Measurements from ENCODE around the gene ERV3-1.
"Not testable (repeated sequence)": the region's sequence is repeated elsewhere in the genome, so short reads cannot be mapped to it uniquely, and the experiment has no call there.

Gene ERV3-1

DNA sequence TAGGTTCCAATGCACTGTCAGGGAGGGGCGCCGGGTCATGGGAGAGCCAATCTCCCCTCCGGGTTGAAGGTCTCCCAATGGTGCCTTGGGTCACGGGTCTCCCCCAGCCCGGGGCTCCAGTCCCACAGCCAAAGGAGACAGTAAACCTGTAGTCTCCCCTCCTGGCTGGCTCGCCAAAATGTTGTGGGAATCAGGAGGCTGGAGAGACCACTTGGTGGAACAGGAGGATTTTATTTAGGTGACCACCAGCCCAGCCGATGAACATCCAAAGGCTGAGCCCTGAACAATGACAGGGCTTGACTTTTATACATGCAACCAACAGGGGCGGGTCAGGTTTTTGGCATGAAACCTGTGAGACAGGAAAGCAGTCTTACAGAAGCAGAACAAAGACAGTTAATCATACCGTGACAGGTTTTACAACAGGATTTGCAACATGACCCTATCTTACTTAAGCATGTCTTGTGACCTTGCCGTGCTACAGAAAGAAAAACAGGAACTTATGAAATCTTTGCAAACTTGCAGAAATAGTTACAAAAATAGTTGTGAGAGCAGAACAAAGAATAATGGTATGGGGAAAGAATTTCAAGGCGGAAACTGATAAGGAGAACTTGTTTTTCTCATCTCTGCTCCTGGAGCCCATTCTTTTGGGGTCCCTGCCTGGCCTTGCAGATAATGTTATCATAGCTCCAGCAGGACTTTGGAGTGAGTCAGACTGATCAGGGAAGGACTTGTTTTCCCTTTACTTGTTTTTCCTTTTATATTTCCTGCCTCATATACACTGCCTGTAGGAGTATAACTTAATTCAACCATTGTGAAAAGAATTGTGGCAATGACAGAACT is 7.1 kb downstream of the ERV3-1 start:
- no peak for DNase-seq

DNA sequence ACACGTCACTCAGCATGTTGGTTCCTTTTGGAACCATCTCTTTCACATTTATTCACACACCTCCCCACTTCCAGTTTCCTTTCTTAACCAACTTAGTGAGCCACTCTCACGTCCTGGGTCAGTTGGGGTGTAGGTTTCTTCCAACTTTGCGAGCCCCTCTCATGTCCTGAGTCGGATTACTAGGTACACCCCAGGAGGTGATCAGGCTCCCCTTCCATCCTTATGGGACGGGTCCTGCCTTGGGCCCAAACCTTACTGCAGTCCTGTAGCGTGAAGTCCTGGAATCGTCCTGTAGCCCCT is 7.7 kb downstream of the ERV3-1 start:
- no peak for DNase-seq

DNA sequence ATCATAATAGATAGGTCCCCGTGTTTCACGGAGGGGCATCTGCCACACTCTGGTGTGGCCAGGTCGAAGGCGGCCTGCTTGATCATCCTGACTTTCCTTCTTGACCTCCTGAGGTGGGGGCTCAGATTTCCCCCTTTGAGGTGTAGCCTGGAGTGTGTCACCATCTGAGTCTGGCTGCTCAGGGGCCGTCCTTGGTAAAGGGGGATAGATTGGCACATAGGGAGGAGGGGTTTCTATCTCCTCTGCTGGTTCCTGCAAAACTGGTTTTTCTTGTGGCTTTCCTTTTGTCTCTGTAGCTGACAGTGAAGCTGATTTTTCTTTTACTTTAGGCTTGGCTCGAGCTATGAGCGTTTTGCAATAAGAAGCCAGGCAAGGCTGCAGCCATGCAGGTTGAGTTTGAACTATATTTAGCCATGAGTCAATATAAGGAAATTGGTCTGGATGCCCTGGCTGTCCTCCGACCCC is 8.5 kb downstream of the ERV3-1 start:
- no peak for DNase-seq

DNA sequence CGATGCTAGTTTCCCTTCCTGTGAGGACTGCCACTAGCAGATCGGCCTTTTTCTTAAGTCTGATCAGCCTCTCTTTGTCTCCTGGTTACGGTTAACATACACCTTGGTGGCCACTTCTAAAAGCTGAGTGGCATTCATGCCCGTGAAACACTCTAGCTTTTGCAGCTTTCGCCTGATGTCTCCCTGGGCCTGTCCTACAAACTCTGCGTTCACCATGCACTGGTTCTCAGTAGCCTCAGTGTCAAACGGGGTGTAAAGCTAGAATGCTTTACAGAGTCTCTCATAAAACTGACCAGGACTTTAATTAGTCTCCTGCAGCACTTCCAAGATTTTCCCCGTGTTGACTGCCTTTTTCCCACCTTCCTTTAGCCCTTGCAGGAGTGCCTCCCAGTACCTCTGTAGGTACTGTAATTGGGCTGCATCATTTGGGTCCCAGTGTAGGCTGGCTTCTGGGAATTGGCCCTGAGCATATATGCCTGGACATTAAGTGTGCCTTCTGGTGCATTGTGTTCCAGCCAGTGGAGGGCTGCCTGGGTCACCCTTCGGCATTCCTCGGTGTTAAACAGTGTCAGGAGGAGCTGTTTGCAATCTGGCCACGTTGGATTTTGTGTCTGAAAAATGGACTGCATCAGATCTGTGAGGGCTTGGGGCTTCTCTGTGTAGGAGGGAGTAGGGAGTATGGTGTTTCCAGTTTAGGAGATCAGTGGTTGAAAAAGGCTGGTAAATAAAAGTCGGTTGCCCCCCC is 9.2 kb downstream of the ERV3-1 start:
- no peak for DNase-seq

- DNase-seq, result no peak
Measured at GRCh38 chr7:64996305-64996704, 10.2 kb downstream of the ERV3-1 start.

GRCh38 chr7:64993901-64994300 is 12.6 kb downstream of the ERV3-1 start:
- DNase-seq, result no peak

DNA sequence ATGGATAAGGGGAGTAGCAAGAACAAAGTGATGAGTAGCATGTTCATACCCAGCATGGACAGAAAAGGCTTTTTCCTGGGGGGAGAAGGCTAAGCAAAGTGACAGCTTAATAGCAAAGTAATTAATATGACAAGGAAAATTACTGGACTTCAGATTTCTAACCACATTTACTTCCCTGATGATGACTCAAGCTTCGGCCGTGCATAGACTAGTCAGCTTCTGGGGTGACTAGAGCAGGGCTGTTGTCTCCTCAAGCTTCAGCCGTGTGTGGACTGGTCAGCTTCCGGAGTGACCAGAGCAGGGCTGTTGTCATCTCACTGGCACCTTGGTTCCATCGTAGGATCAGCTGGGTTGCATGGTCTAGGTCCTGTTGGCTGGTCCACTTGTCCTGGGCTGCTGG is 13.5 kb downstream of the ERV3-1 start:
- DNase-seq, result no peak

GRCh38 chr7:64990936-64991335 is 15.6 kb downstream of the ERV3-1 start, which contains the start of gene ZNF117:
TSS of gene ZNF117 (minus strand) at chr7:64991036.
- no peak for DNase-seq

DNA sequence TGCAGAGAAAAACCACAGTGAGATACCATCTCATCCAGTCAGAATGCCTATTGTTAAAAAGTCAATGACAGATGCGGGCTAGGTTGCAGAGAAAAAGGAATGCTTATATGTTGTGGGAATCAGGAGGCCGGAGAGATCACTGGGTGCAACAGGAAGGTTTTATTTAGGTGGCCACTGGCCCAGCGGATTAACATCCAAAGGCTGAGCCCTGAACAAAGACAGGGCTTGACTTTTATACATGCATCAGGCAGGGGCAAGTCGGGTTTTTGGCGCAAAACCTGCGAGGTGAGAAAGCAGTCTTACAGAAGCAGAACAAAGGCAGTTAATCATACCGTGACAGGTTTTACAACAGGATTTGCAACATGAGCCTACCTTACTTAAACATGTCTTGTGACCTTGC is 16.3 kb downstream of the ERV3-1 start:
- DNase-seq, result no peak

DNA sequence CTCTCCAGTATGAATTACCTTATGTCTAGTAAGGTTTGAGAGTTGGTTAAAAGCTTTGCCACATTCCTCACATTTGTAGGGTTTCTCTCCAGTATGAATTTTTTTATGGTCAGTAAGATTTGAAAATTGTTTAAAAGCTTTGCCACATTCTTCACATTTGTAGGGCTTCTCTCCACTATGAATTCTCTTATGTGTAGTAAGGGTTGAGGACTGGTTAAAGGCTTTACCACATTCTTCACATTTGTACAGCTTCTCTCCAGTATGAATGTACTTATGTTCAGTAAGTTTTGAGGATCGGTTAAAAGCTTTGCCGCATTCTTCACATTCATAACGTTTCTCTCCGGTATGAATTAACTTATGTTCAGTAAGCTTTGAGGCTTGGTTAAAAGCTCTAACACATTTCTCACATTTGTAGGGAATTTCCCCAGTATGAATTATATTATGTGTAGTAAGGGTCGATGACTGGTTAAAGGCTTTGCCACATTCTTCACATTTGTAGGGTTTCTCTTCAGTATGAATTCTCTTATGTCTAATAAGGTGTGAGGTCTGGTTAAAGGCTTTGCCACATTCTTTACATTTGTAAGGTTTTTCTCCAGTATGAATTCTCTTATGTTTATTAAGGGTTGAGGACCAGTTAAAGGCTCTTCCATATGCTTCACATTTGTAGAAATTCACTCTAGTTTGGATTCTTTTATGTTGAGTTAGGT is 27.8 kb downstream of the ERV3-1 start:
- no peak for DNase-seq

- no peak for DNase-seq
Measured at GRCh38 chr7:64965594-64965993, 40.9 kb downstream of the ERV3-1 start.

GRCh38 chr7:64959072-64959747 is 47.3 kb downstream of the ERV3-1 start:
- no peak for DNase-seq

- peak; percentile 61 for DNase-seq
Measured at GRCh38 chr7:64951250-64951848, 55.1 kb downstream of the ERV3-1 start.

DNA sequence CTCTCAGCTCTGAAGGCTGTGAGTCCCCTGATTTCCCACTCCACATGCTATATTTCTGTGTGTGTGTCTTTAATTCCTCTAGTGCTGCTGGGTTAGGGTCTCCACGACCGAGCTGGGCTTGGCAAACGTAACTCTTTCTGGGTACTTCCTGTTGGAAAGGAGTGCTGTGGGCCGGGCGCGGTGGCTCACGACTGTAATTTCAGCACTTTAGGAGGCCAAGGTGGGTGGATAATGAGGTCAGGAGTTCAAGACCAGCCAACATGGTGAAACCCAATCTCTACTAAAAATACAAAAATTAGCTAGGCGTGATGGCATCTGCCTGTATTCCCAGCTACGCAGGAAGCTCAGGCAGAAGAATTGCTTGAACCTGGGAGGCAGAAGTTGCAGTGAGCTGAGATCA is 55.8 kb downstream of the ERV3-1 start:
- not testable (repeated sequence) for DNase-seq

- not testable (repeated sequence) for DNase-seq
Measured at GRCh38 chr7:64948774-64949173, 57.7 kb downstream of the ERV3-1 start.

GRCh38 chr7:64947252-64948000 is 59.1 kb downstream of the ERV3-1 start:
- DNase-seq, result no peak

DNA sequence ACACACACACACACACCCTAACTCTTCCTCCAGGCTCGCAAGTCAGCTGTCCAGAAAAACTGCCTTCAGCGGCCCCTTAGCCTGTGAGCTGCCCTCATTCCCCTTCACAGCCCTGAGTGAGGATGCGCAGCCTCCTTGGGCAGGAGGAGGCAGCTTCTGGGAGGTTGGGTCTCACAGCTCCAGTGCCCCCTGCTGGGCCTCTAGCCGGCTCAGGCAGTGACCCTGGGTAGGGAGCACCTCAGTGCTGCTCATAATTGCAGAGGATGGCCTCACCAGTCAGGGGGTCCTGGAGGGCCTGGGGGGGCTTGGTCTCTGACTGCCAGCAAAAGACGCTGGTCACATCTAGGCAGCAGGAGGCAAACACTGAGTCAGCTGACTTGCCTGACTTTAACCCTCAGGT is 59.7 kb downstream of the ERV3-1 start:
- no peak for DNase-seq

DNA sequence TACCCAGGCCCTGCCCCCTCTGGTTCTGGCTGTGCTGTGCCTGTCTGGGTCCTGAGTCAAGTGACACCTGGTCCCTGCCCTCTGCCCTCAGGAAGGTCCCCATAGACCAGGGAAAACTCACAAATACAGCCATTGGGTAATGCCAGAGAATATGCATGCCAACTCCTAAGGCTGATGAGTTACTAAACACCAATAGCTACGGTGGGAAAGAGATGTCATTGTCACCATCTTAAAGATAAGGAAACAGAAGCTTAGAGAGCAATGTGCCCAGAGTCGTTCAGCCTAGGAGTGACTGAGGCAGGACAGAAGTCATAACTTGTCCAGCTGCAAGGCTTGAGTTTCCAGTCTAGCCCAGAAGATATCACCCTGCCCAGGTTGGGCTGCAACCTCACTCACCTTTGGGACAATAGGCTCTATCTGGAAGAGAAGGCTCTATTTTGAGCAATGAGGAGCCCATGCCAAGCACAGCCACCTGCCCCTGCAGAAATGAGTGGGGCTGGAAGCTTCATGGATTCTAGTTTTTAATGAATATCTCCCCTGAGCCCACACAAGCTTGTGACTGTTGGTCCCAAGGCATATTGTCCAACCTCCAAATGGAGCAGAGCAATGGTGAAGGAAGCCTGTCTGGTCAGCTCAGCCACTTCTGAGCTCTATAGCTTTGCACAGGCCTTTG is 60.8 kb downstream of the ERV3-1 start:
- no peak for DNase-seq

GRCh38 chr7:64944667-64945502 is 61.6 kb downstream of the ERV3-1 start:
- not testable (repeated sequence) for DNase-seq
